Measurements from ENCODE around the gene FAM81A.

DNA sequence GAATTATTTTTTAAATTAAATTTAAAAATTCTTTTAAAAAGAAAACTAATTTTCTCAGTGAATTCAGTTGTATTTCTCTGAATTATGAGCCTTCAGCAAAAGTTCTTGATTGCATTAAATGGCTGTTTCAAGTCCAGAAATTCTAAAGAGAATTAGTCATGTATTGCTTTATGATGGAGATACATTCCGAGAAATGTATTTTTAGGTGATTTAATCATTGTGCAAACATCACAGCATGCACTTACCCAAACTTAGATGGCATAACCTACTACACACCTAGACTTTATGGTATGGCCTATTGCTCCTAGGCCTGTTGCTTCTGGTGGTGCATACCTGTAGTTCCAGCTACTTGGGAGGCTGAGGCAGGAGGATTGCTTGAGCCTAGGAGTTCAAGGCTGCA, 129.3 kb downstream of the FAM81A start:
- no peak for TF ChIP-seq EP300 (IDR thresholded peaks at IDR 0.05)
- TF ChIP-seq, protein P1, sequence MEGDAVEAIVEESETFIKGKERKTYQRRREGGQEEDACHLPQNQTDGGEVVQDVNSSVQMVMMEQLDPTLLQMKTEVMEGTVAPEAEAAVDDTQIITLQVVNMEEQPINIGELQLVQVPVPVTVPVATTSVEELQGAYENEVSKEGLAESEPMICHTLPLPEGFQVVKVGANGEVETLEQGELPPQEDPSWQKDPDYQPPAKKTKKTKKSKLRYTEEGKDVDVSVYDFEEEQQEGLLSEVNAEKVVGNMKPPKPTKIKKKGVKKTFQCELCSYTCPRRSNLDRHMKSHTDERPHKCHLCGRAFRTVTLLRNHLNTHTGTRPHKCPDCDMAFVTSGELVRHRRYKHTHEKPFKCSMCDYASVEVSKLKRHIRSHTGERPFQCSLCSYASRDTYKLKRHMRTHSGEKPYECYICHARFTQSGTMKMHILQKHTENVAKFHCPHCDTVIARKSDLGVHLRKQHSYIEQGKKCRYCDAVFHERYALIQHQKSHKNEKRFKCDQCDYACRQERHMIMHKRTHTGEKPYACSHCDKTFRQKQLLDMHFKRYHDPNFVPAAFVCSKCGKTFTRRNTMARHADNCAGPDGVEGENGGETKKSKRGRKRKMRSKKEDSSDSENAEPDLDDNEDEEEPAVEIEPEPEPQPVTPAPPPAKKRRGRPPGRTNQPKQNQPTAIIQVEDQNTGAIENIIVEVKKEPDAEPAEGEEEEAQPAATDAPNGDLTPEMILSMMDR (IDR thresholded peaks at IDR 0.05) = no peak
